PC-3 (cell line): ENCODE measurements around the gene ZNF407.

Experiments used
- CTCF ChIP-seq: fragments of 300-600 bp; sonication (generic); conservative IDR thresholded peaks from 2 replicates; pipeline ENCODE4 v1.5.1; 2017; ENCODE audit warnings: antibody characterized with exemption, low read depth, mild to moderate bottlenecking, low read length
- EZH2 ChIP-seq: fragments of 300-600 bp; sonication (generic); IDR thresholded peaks from one replicate; pipeline ENCODE4 v1.6.1; 2017; ENCODE audit warnings: antibody characterized with exemption, mild to moderate bottlenecking, low read length; ENCODE audit not compliant: unreplicated experiment

- no peak for TF ChIP-seq EZH2
- no peak for TF ChIP-seq CTCF
These were observed 439.4 kb downstream of the ZNF407 start for GRCh38 chr18:75036917-75037688.
